K562 (cell line): ENCODE results near the gene ZNF169. TPM values are rescaled to one million over a fixed set of nuclear protein-coding genes. Genes with fewer than 3 reads are reported as not detected.
A peak's percentile ranks its signal among the peaks of the same experiment; 100 is the strongest.

ENCODE experiments used
- ATAC-seq: fragments of 200-7000 bp; cut with Tn5 transposase; 3 replicates; pipeline ENCODE4 v1.9.1; 2020; ENCODE audit warnings: moderate library complexity
- BruUV-seq: library from RNA; stranded (reverse); fragments of 400-500 nt; replicated peaks from 2 replicates; lab custom pipeline; 2021; lab: Mats Ljungman, UMichigan
- CTCF ChIA-PET: fragments of 300-600 bp; formaldehyde crosslinking; extraction: SDS; loops from one replicate; lab custom pipeline; 2021; ENCODE audit warnings: low intra/inter-chr PET ratio; lab: Yijun Ruan, JAX
- POLR2A ChIA-PET: fragments of 300-600, 350-650 bp; sonication (Branson Sonifier 250); formaldehyde crosslinking; extraction: SDS; loops from one replicate; lab custom pipeline; 2021; ENCODE audit warnings: antibody characterized with exemption, inconsistent platforms; lab: Yijun Ruan, JAX
- DNase-seq, 4 experiments: peaks; one replicate each; pipeline versions ENCODE4 v3.0.0 to v3.0.0-alpha.2; 2011 to 2018; ENCODE audit warnings: low spot score in 3 of 4, mixed read lengths in 3 of 4; ENCODE audit errors: extremely low read depth in 1 of 4
- FAIRE-seq: peaks from 2 replicates; lab custom pipeline; 2011; peaks lifted over from hg19 to GRCh38; lab: Jason Lieb, UNC
- H2AFZ ChIP-seq: 2 replicates; pipeline ENCODE4 v1.6.0; 2011; ENCODE audit warnings: low read depth, low read length, control low read depth, inconsistent platforms
- H3K27ac ChIP-seq: fragments of 200-600 bp; 3 replicates; pipeline ENCODE4 v1.8.0; 2011; ENCODE audit warnings: low read depth, mild to moderate bottlenecking, control low read depth, inconsistent platforms, low read length, moderate library complexity, mixed read lengths; ENCODE audit errors: extremely low read depth
- H3K27me3 ChIP-seq, 2 experiments: fragments of 300-600 bp in 1 of 2; 2 replicates in 1 of 2; 3 replicates in 1 of 2; pipeline versions ENCODE4 v1.6.0 to v1.8.0; 2011; ENCODE audit warnings: inconsistent platforms in 2 of 2, low read length in 2 of 2, mild to moderate bottlenecking in 1 of 2, mixed read lengths in 1 of 2, moderate library complexity in 1 of 2; ENCODE audit not compliant: control insufficient read depth in 2 of 2, insufficient read depth in 2 of 2
- H3K36me3 ChIP-seq: fragments of 300-600 bp; 3 replicates; pipeline ENCODE4 v1.8.0; 2011; ENCODE audit warnings: mild to moderate bottlenecking, low read length, inconsistent platforms; ENCODE audit not compliant: control insufficient read depth, insufficient read depth
- H3K4me1 ChIP-seq, 2 experiments: fragments of 200-600 bp in 1 of 2; replicated peaks in 1 of 2; 2 replicates in 1 of 2; 3 replicates in 1 of 2; pipeline versions ENCODE4 v1.5.1 to v1.8.0; 2011; ENCODE audit warnings: inconsistent platforms in 2 of 2, low read length in 2 of 2, mild to moderate bottlenecking in 1 of 2, mixed read lengths in 1 of 2, moderate library complexity in 1 of 2; ENCODE audit not compliant: control insufficient read depth in 2 of 2, insufficient read depth in 2 of 2
- H3K4me2 ChIP-seq: 2 replicates; pipeline ENCODE4 v1.6.1; 2011; ENCODE audit warnings: low read length, control low read depth, inconsistent platforms, mixed read lengths; ENCODE audit not compliant: insufficient read depth
- H3K4me3 ChIP-seq: fragments of 200-600 bp; sonication (generic), shearing (Covaris generic); 2 replicates; pipeline ENCODE4 v1.5.1; 2016; ENCODE audit warnings: control low read depth, inconsistent platforms
- H3K79me2 ChIP-seq: fragments of 200-600 bp; 3 replicates; pipeline ENCODE4 v1.8.0; 2011; ENCODE audit warnings: low read length, inconsistent platforms; ENCODE audit not compliant: control insufficient read depth, insufficient read depth
- H3K9ac ChIP-seq, 2 experiments: 2 replicates each; pipeline versions ENCODE4 v1.6.0 to v1.6.1; 2011; ENCODE audit warnings: low read depth in 2 of 2, low read length in 2 of 2, control low read depth in 1 of 2, inconsistent platforms in 1 of 2, mild to moderate bottlenecking in 1 of 2, mixed read lengths in 1 of 2; ENCODE audit not compliant: insufficient read depth in 1 of 2
- H3K9me1 ChIP-seq: one replicate; pipeline ENCODE4 v1.6.0; 2011; ENCODE audit warnings: inconsistent platforms, mild to moderate bottlenecking, low read length, moderate library complexity; ENCODE audit not compliant: control insufficient read depth, insufficient read depth
- H3K9me3 ChIP-seq: replicated peaks from 2 replicates; pipeline ENCODE4 v1.5.1; 2011; ENCODE audit warnings: low read depth, low read length, inconsistent platforms; ENCODE audit not compliant: control insufficient read depth, insufficient read depth
- H4K20me1 ChIP-seq: replicated peaks from 2 replicates; pipeline ENCODE4 v1.6.1; 2011; ENCODE audit warnings: low read length, inconsistent platforms, mixed read lengths; ENCODE audit not compliant: control insufficient read depth, insufficient read depth
- TAF9B ChIP-seq: fragments of 450-650 bp; IDR thresholded peaks from 2 replicates; pipeline ENCODE4 v1.6.1; 2018; ENCODE audit warnings: mild to moderate bottlenecking; ENCODE audit not compliant: partially characterized antibody
- ZC3H11A ChIP-seq: IDR thresholded peaks from 2 replicates; pipeline ENCODE4 v1.6.1; 2012; ENCODE audit warnings: low read depth, low read length, improper control_type of control experiment
- WGBS: fragments of 100-300 bp; shearing (Covaris generic); methylation state at CpG from one replicate; pipeline ENCODE4 v1.1.6; 2016; ENCODE audit warnings: low coverage, mixed read lengths; ENCODE audit not compliant: insufficient coverage; ENCODE audit errors: missing lambda C conversion rate; 5-methylcytosine and 5-hydroxymethylcytosine counted together
- in situ Hi-C: fragments of 300-500 bp; cut with MboI; formaldehyde crosslinking; loops from 4 replicates; pipeline ENCODE4 v1.15.0; 2018; ENCODE audit warnings: inconsistent platforms, mixed read lengths
- intact Hi-C: fragments of 100-400 bp; cut with micrococcal nuclease; formaldehyde crosslinking; loops from 2 replicates; pipeline ENCODE4 v1.14.2; 2022
- polyA plus RNA-seq, 8 experiments: library from polyadenylated mRNA; depleted of rRNA in 4 of 8; stranded (reverse) in 5 of 8; unstranded in 3 of 8; fragments of >200 nt; fragmentation: Nextera tagmentation in 2 of 8; fragmentation: Illumina TruSeq in 1 of 8; extraction: Ambion mirVana in 2 of 8; extraction: Trizol in 1 of 8; gene quantifications; 2 replicates each; pipeline versions ENCODE4 v1.2.1 to v1.2.3, GENCODE V29; 2011 to 2014; ENCODE audit warnings: inconsistent platforms in 1 of 8, missing spikeins in 1 of 8
- total RNA-seq, 7 experiments: library from RNA; depleted of rRNA in 6 of 7; stranded (reverse); fragments of >200 nt in 6 of 7; fragmentation: Illumina TruSeq in 2 of 7; extraction: Trizol in 2 of 7; gene quantifications; 2 replicates each; pipeline versions ENCODE4 v1.2.1 to v1.2.3, GENCODE V29; 2011 to 2021; ENCODE audit warnings: low replicate concordance in 1 of 7
- TF ChIP-seq, protein P1 (sequence below): IDR thresholded peaks from 2 replicates; pipeline ENCODE4 v1.6.1; 2011; ENCODE audit not compliant: insufficient read length; ENCODE audit errors: extremely low read depth
- TF ChIP-seq, protein P2 (sequence below): fragments of 450-650 bp; IDR thresholded peaks from 2 replicates; pipeline ENCODE4 v1.6.1; 2018; ENCODE audit not compliant: partially characterized antibody

Gene ZNF169
- total and polyA plus RNA-seq, 9 of the 15 experiments (the other 6 are each of a cell fraction or from before 2014, with no cell fraction given): 2.0 to 16.2 (median 5.6) TPM

DNA sequence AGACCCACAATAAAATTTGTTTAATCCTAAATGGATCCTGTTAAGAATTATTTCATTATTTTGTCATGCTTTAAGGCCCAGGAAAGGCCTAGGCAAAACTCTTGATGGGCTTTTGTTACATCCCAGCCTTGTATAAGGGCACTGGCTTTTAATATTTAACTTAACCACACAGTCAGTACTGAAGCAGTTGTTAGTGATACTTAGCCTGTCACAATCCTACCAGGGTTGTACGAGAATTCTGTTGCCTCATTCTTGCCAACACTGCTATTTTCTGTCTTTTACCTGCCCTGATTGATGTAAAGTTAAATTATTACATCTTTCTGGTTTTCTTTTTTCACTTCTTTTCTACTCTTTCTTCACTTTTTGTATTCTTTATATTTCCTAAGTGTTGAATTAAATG lies 10.9 kb downstream of the ZNF169 start:
- DNase-seq (no peak), FAIRE-seq (no peak), ATAC-seq (no peak)
- no peaks in the 10 kb centered on the region for H3K9me1 ChIP-seq
- no peaks in the 10 kb centered on the region for H4K20me1 ChIP-seq
- H3K27me3 ChIP-seq: no peaks in the 10 kb centered on the region
- TF ChIP-seq, protein P1, sequence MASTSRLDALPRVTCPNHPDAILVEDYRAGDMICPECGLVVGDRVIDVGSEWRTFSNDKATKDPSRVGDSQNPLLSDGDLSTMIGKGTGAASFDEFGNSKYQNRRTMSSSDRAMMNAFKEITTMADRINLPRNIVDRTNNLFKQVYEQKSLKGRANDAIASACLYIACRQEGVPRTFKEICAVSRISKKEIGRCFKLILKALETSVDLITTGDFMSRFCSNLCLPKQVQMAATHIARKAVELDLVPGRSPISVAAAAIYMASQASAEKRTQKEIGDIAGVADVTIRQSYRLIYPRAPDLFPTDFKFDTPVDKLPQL: no peak
- no peak for TF ChIP-seq TAF9B
- TF ChIP-seq, protein P2, sequence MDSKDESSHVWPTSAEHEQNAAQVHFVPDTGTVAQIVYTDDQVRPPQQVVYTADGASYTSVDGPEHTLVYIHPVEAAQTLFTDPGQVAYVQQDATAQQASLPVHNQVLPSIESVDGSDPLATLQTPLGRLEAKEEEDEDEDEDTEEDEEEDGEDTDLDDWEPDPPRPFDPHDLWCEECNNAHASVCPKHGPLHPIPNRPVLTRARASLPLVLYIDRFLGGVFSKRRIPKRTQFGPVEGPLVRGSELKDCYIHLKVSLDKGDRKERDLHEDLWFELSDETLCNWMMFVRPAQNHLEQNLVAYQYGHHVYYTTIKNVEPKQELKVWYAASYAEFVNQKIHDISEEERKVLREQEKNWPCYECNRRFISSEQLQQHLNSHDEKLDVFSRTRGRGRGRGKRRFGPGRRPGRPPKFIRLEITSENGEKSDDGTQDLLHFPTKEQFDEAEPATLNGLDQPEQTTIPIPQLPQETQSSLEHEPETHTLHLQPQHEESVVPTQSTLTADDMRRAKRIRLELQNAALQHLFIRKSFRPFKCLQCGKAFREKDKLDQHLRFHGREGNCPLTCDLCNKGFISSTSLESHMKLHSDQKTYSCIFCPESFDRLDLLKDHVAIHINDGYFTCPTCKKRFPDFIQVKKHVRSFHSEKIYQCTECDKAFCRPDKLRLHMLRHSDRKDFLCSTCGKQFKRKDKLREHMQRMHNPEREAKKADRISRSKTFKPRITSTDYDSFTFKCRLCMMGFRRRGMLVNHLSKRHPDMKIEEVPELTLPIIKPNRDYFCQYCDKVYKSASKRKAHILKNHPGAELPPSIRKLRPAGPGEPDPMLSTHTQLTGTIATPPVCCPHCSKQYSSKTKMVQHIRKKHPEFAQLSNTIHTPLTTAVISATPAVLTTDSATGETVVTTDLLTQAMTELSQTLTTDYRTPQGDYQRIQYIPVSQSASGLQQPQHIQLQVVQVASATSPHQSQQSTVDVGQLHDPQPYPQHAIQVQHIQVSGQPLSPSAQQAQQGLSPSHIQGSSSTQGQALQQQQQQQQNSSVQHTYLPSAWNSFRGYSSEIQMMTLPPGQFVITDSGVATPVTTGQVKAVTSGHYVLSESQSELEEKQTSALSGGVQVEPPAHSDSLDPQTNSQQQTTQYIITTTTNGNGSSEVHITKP: no peak
- TF ChIP-seq ZC3H11A: no peak
- 0 out of 2 replicates have a peak overlapping the region, but pooled peaks have one; percentile 27 for H2AFZ ChIP-seq
- H3K79me2 ChIP-seq: peaks cover 51% of the 10 kb centered on the region
- CTCF ChIA-PET: no interaction called here
- no peak overlapping the region for H3K4me3 ChIP-seq
- H3K27ac ChIP-seq: peak overlapping the region; percentile 51; the same call in 2 of the 3 replicates
- WGBS: 68% methylated on average over 1 of the region's 1 CpG
- H3K4me2 ChIP-seq: no peak overlapping the region
- POLR2A ChIA-PET: no interaction called here
- H3K4me1 ChIP-seq: no peaks in the 10 kb centered on the region; a peak in 2 of 5 replicates
- in situ Hi-C loops (no loop called here), intact Hi-C loops (no loop called here)
- no TSS peak for BruUV-seq
- no peak overlapping the region for H3K9ac ChIP-seq
- peaks cover 3% of the 10 kb centered on the region; the same call in 1 of the 3 replicates for H3K36me3 ChIP-seq
- H3K9me3 ChIP-seq: peaks cover 12% of the 10 kb centered on the region
